NCI-H510A treated with DMSO at 0.1 percent for 48 hours (cell line): ENCODE results near the gene MARCHF6.
"Not testable (repeated sequence)": the region's sequence is repeated elsewhere in the genome, so short reads cannot be mapped to it uniquely, and the experiment has no call there.

Source experiments
- DNase-seq: peaks from one replicate; lab custom pipeline; 2025; lab: John Stamatoyannopoulos, UW

Gene MARCHF6

GRCh38 chr5:10381803-10382202 lies 28.3 kb downstream of the MARCHF6 start:
- no peak for DNase-seq

GRCh38 chr5:10384483-10384882 lies 31.0 kb downstream of the MARCHF6 start:
- DNase-seq, result no peak

GRCh38 chr5:10387690-10388089 lies 34.2 kb downstream of the MARCHF6 start:
- no peak for DNase-seq

- no peak for DNase-seq
Observed at GRCh38 chr5:10391130-10391529, 37.6 kb downstream of the MARCHF6 start.

- DNase-seq, result not testable (repeated sequence)
Observed at GRCh38 chr5:10392567-10393328, 39.3 kb downstream of the MARCHF6 start.

GRCh38 chr5:10393491-10393890 lies 40.0 kb downstream of the MARCHF6 start:
- no peak for DNase-seq

- no peak for DNase-seq
Observed at GRCh38 chr5:10396552-10396951, 43.1 kb downstream of the MARCHF6 start.

GRCh38 chr5:10399839-10400238 lies 46.3 kb downstream of the MARCHF6 start:
- no peak for DNase-seq

GRCh38 chr5:10400411-10400810 lies 46.9 kb downstream of the MARCHF6 start:
- DNase-seq, result no peak

GRCh38 chr5:10400831-10401230 lies 47.3 kb downstream of the MARCHF6 start:
- DNase-seq, result no peak

GRCh38 chr5:10401498-10401897 lies 48.0 kb downstream of the MARCHF6 start:
- no peak for DNase-seq
